HEK293 (cell line): ENCODE measurements around the gene ACKR4.

Experiments used
- CTCF ChIA-PET: fragments of 350-600 bp; formaldehyde crosslinking; extraction: SDS; loops from one replicate; lab custom pipeline; 2021; ENCODE audit warnings: antibody characterized with exemption; lab: Yijun Ruan, JAX
- POLR2A ChIA-PET: fragments of 300-600 bp; formaldehyde crosslinking; extraction: SDS; loops from one replicate; lab custom pipeline; 2020; ENCODE audit warnings: antibody characterized with exemption, inconsistent platforms; lab: Yijun Ruan, JAX
- H3K27ac ChIP-seq: fragments of 200-500 bp; sonication (Bioruptor generic); 2 replicates; pipeline ENCODE4 v1.5.1; 2014; ENCODE audit warnings: low read depth, low read length, control low read depth, inconsistent platforms; ENCODE audit errors: extremely low read depth
- H3K36me3 ChIP-seq, 2 experiments: fragments of 200-500 bp in 1 of 2; sonication (Bioruptor generic) in 1 of 2; 1 replicate in 1 of 2; 2 replicates in 1 of 2; pipeline ENCODE4 v1.5.1; 2014 to 2017; ENCODE audit warnings: inconsistent platforms in 2 of 2, low read length in 2 of 2; ENCODE audit not compliant: control insufficient read depth in 2 of 2, insufficient read depth in 1 of 2
- H3K4me1 ChIP-seq: fragments of 200-500 bp; sonication (Bioruptor generic); 2 replicates; pipeline ENCODE4 v1.5.1; 2014; ENCODE audit warnings: mild to moderate bottlenecking, low read length, inconsistent platforms; ENCODE audit not compliant: control insufficient read depth, insufficient read depth
- H3K4me3 ChIP-seq: 2 replicates; pipeline ENCODE4 v1.5.1; 2011; ENCODE audit warnings: low read depth, mild to moderate bottlenecking, control low read depth, low read length, moderate library complexity
- H3K9me3 ChIP-seq: fragments of 200-500 bp; sonication (Bioruptor generic); 2 replicates; pipeline ENCODE4 v1.5.1; 2014; ENCODE audit warnings: low read depth, low read length, inconsistent platforms; ENCODE audit not compliant: control insufficient read depth, insufficient read depth
- AEBP2 ChIP-seq: fragments of 450-650 bp; formaldehyde crosslinking; IDR thresholded peaks from 2 replicates; pipeline ENCODE4 v1.5.1; 2016; ENCODE audit warnings: missing biosample characterization, missing genetic modification characterization, borderline replicate concordance
- ATF2 ChIP-seq: fragments of 450-650 bp; formaldehyde crosslinking; IDR thresholded peaks from 2 replicates; pipeline ENCODE4 v1.5.1; 2016; ENCODE audit warnings: missing biosample characterization, missing genetic modification characterization, low read depth
- BCL11A ChIP-seq: fragments of 450-650 bp; formaldehyde crosslinking; IDR thresholded peaks from 2 replicates; pipeline ENCODE4 v1.5.1; 2016; ENCODE audit warnings: low read depth, missing biosample characterization, missing genetic modification characterization
- KLF10 ChIP-seq: fragments of 450-650 bp; IDR thresholded peaks from 2 replicates; pipeline ENCODE4 v1.5.1; 2018; ENCODE audit warnings: missing biosample characterization, mild to moderate bottlenecking, missing genetic modification characterization
- RBAK ChIP-seq: fragments of 450-650 bp; formaldehyde crosslinking; IDR thresholded peaks from 2 replicates; pipeline ENCODE4 v1.5.1; 2016; ENCODE audit warnings: missing biosample characterization, missing genetic modification characterization
- ZFP37 ChIP-seq: fragments of 450-650 bp; formaldehyde crosslinking; IDR thresholded peaks from 2 replicates; pipeline ENCODE4 v1.5.1; 2016; ENCODE audit warnings: missing biosample characterization, missing genetic modification characterization
- ZFP69B ChIP-seq: fragments of 450-650 bp; formaldehyde crosslinking; IDR thresholded peaks from 2 replicates; pipeline ENCODE4 v1.5.1; 2016; ENCODE audit warnings: missing biosample characterization, missing genetic modification characterization
- ZNF16 ChIP-seq: fragments of 450-650 bp; formaldehyde crosslinking; IDR thresholded peaks from 2 replicates; pipeline ENCODE4 v1.5.1; 2016; ENCODE audit warnings: low read depth, missing biosample characterization, missing genetic modification characterization
- ZNF19 ChIP-seq: fragments of 450-650 bp; formaldehyde crosslinking; IDR thresholded peaks from 2 replicates; pipeline ENCODE4; 2016; ENCODE audit warnings: missing biosample characterization, missing genetic modification characterization, low read depth
- ZNF2 ChIP-seq: fragments of 450-650 bp; formaldehyde crosslinking; IDR thresholded peaks from 2 replicates; pipeline ENCODE4 v1.5.1; 2016; ENCODE audit warnings: missing biosample characterization, missing genetic modification characterization
- ZNF24 ChIP-seq: fragments of 450-650 bp; formaldehyde crosslinking; IDR thresholded peaks from 2 replicates; pipeline ENCODE4 v1.5.1; 2016; ENCODE audit warnings: missing biosample characterization, missing genetic modification characterization
- ZNF311 ChIP-seq: fragments of 450-650 bp; formaldehyde crosslinking; IDR thresholded peaks from 2 replicates; pipeline ENCODE4 v1.5.1; 2017; ENCODE audit warnings: missing biosample characterization, missing genetic modification characterization, borderline replicate concordance
- ZNF350 ChIP-seq: fragments of 450-650 bp; formaldehyde crosslinking; IDR thresholded peaks from 2 replicates; pipeline ENCODE4 v1.5.0; 2017; ENCODE audit warnings: missing biosample characterization, mild to moderate bottlenecking, missing genetic modification characterization
- ZNF433 ChIP-seq: fragments of 450-650 bp; formaldehyde crosslinking; IDR thresholded peaks from 2 replicates; pipeline ENCODE4 v1.5.1; 2016; ENCODE audit warnings: missing biosample characterization, missing genetic modification characterization, low read depth
- ZNF473 ChIP-seq: fragments of 450-650 bp; formaldehyde crosslinking; IDR thresholded peaks from 2 replicates; pipeline ENCODE4 v1.5.1; 2017; ENCODE audit warnings: missing biosample characterization, missing genetic modification characterization
- ZNF514 ChIP-seq: fragments of 450-650 bp; formaldehyde crosslinking; IDR thresholded peaks from 2 replicates; pipeline ENCODE4 v1.5.1; 2016; ENCODE audit warnings: missing biosample characterization, missing genetic modification characterization
- ZNF518A ChIP-seq: fragments of 450-650 bp; formaldehyde crosslinking; conservative IDR thresholded peaks from 2 replicates; pipeline ENCODE4 v1.5.1; 2016; ENCODE audit warnings: low read depth, missing biosample characterization, missing genetic modification characterization
- ZNF529 ChIP-seq: fragments of 450-650 bp; formaldehyde crosslinking; IDR thresholded peaks from 2 replicates; pipeline ENCODE4 v1.5.1; 2017; ENCODE audit warnings: missing genetic modification characterization, missing biosample characterization; ENCODE audit not compliant: insufficient replicate concordance
- ZNF549 ChIP-seq: fragments of 450-650 bp; IDR thresholded peaks from 2 replicates; pipeline ENCODE4 v1.5.1; 2018; ENCODE audit warnings: missing biosample characterization, missing genetic modification characterization, mild to moderate bottlenecking, inconsistent platforms, moderate library complexity
- ZNF561 ChIP-seq: fragments of 450-650 bp; IDR thresholded peaks from 2 replicates; pipeline ENCODE4 v1.5.1; 2018; ENCODE audit warnings: missing biosample characterization, missing genetic modification characterization, borderline replicate concordance
- ZNF624 ChIP-seq: fragments of 450-650 bp; formaldehyde crosslinking; IDR thresholded peaks from 2 replicates; pipeline ENCODE4 v1.5.1; 2017; ENCODE audit warnings: missing biosample characterization, missing genetic modification characterization
- ZNF677 ChIP-seq: fragments of 450-650 bp; IDR thresholded peaks from 2 replicates; pipeline ENCODE4 v1.5.0; 2018; ENCODE audit warnings: missing biosample characterization, mild to moderate bottlenecking, missing genetic modification characterization, moderate library complexity
- ZNF791 ChIP-seq: fragments of 450-650 bp; formaldehyde crosslinking; IDR thresholded peaks from 2 replicates; pipeline ENCODE4 v1.5.1; 2016; ENCODE audit warnings: missing biosample characterization, missing genetic modification characterization
- TF ChIP-seq, protein P1 (sequence below): fragments of 450-650 bp; formaldehyde crosslinking; IDR thresholded peaks from 2 replicates; pipeline ENCODE4 v1.5.1; 2016; ENCODE audit warnings: missing biosample characterization, missing genetic modification characterization
- TF ChIP-seq, protein P2 (sequence below): fragments of 450-650 bp; formaldehyde crosslinking; IDR thresholded peaks from 2 replicates; pipeline ENCODE4 v1.5.1; 2016; ENCODE audit warnings: missing biosample characterization, missing genetic modification characterization

The ACKR4 gene

GRCh38 chr3:132553826-132554225, 43.2 kb upstream of the ACKR4 start (continued):
- TF ChIP-seq, protein P1, sequence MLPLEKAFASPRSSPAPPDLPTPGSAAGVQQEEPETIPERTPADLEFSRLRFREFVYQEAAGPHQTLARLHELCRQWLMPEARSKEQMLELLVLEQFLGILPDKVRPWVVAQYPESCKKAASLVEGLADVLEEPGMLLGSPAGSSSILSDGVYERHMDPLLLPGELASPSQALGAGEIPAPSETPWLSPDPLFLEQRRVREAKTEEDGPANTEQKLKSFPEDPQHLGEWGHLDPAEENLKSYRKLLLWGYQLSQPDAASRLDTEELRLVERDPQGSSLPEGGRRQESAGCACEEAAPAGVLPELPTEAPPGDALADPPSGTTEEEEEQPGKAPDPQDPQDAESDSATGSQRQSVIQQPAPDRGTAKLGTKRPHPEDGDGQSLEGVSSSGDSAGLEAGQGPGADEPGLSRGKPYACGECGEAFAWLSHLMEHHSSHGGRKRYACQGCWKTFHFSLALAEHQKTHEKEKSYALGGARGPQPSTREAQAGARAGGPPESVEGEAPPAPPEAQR (tag by site-specific recombination): no peak
- TF ChIP-seq ZNF2: no peak
- no peak for TF ChIP-seq ZNF529
- no peak for TF ChIP-seq AEBP2 (tag by site-specific recombination)
- TF ChIP-seq ZNF16 (tag by site-specific recombination): no peak
- no peak for TF ChIP-seq ZNF19
- no peak for TF ChIP-seq ZNF433 (tag by site-specific recombination)

DNA sequence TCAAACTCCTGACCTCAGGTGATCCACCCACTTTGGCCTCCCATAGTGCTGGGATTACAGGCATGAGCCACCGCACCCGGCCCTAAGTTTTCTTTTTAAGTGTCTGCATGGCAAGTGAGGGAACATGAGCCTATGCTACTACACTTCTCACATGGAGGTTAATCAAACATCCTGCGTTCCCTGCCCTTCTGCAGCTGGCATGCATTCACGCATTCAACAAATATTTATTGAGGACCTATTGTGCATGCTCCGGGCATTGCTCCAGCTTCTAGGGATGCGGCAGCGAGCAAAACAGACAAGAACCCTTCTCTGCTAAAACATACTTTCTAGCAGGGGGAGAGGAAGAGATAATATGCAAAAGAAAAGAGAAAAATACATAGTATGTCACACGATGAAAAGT, 42.6 kb upstream of the ACKR4 start:
- TF ChIP-seq ZNF518A (no peak), ZNF311 (no peak), ZNF514 (tag by site-specific recombination) (no peak), BCL11A (tag by site-specific recombination) (no peak), ZNF791 (tag by site-specific recombination) (no peak), KLF10 (tag by site-specific recombination) (no peak), ZNF473 (tag by site-specific recombination) (no peak), ZNF2 (no peak), ZNF549 (tag by site-specific recombination) (no peak), ZFP69B (tag by site-specific recombination) (no peak), ZNF24 (no peak), ATF2 (no peak), ZNF350 (tag by site-specific recombination) (no peak), ZNF624 (tag by site-specific recombination) (no peak), RBAK (tag by site-specific recombination) (no peak), ZNF561 (no peak), ZNF677 (tag by site-specific recombination) (no peak), ZFP37 (tag by site-specific recombination) (no peak)
- TF ChIP-seq, protein P2, sequence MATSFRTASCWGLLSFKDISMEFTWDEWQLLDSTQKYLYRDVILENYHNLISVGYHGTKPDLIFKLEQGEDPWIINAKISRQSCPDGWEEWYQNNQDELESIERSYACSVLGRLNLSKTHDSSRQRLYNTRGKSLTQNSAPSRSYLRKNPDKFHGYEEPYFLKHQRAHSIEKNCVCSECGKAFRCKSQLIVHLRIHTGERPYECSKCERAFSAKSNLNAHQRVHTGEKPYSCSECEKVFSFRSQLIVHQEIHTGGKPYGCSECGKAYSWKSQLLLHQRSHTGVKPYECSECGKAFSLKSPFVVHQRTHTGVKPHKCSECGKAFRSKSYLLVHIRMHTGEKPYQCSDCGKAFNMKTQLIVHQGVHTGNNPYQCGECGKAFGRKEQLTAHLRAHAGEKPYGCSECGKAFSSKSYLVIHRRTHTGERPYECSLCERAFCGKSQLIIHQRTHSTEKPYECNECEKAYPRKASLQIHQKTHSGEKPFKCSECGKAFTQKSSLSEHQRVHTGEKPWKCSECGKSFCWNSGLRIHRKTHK (tag by site-specific recombination): no peak
- TF ChIP-seq, all 188 proteins: peak for 0
- CTCF ChIA-PET: no interaction called here
- Histone ChIP-seq H3K9me3 (no peaks in the 10 kb centered on the region), H3K27ac (no peak overlapping the region), H3K36me3 (peaks cover 0 to 6% of the 10 kb centered on the region in 2 experiments; a peak in 1 of 3 replicates), H3K4me3 (no peak overlapping the region), H3K4me1 (no peaks in the 10 kb centered on the region)
- POLR2A ChIA-PET: no interaction called here
